ENCODE data around the gene PRRX2. TPM values are rescaled to one million over a fixed set of nuclear protein-coding genes. Genes with fewer than 3 reads are reported as not detected.

Gene PRRX2
- total RNA-seq, 4 donors from 2014 or later = 3.6 to 7.3 (median 4.0) TPM

GRCh38 chr9:129624947-129625346, 40.5 kb upstream of the PRRX2 start:
- no peak for ATAC-seq (ENCODE audit: low FRiP score)
- DNase-seq (ENCODE audit: low spot score) = no peak
- TF ChIP-seq CTCF (IDR thresholded peaks at IDR 0.05) = no peak

GRCh38 chr9:129626079-129626624, 39.3 kb upstream of the PRRX2 start, which contains the start of gene NTMT1:
Gene NTMT1 (plus strand): TSS chr9:129626163. CDS start chr9:129632704, 6,541 bp downstream.
- TF ChIP-seq CTCF (IDR thresholded peaks at IDR 0.05) = no peak
- DNase-seq (ENCODE audit: low spot score) = peak; percentile 92

DNA sequence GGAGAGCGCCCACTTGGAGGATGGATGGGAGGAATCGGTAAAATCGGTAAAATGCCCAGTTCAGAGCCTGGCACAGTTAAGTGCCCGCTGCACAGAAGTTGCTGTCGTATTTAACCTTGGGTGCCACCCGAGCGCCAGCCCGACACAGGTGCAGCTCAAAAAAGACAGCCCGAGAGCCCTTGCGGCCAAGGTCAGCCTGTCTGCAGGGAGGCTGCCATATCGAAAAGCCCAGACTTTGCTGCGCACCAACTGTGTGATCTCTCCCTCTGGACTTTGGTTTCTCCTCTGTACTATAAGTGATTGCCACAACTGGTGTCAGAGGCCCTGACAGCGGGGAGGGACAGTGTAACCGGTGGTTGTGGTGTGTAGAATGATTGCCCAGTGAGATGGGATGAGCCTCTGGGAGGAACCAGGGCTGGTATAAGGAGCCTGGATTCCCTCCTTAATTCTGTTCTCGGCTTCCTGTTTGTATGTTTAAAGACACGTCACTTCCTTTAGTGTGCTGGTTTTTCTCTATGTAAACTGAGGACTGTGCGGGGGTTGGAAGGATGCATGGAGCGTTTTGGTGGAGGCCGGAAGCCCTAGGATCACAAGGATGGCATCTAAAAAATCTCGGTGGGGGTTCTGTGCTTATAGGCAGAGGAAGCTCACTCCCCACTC, 38.7 kb upstream of the PRRX2 start:
- TF ChIP-seq CTCF (IDR thresholded peaks at IDR 0.05) = no peak
- DNase-seq (ENCODE audit: low spot score) (no peak), ATAC-seq (ENCODE audit: low FRiP score) (no peak)

More at GRCh38 chr9:129626079-129626624, 39.3 kb upstream of the PRRX2 start, which contains the start of gene NTMT1:
- ATAC-seq (ENCODE audit: low FRiP score) = peak; percentile 73

GRCh38 chr9:129627556-129628440, 37.6 kb upstream of the PRRX2 start:
- no peak for TF ChIP-seq CTCF (IDR thresholded peaks at IDR 0.05)
- no peak for ATAC-seq (ENCODE audit: low FRiP score)
- DNase-seq (ENCODE audit: low spot score) = no peak

GRCh38 chr9:129628709-129629108, 36.7 kb upstream of the PRRX2 start:
- DNase-seq (ENCODE audit: low spot score) = no peak
- ATAC-seq (ENCODE audit: low FRiP score) = no peak

GRCh38 chr9:129629251-129629820, 36.1 kb upstream of the PRRX2 start:
- DNase-seq (ENCODE audit: low spot score) = no peak

More at GRCh38 chr9:129628709-129629108, 36.7 kb upstream of the PRRX2 start:
- no peak for TF ChIP-seq CTCF (IDR thresholded peaks at IDR 0.05)

More at GRCh38 chr9:129629251-129629820, 36.1 kb upstream of the PRRX2 start:
- no peak for ATAC-seq (ENCODE audit: low FRiP score)
- no peak for TF ChIP-seq CTCF (IDR thresholded peaks at IDR 0.05)
